Caco-2 (cell line): ENCODE measurements around the gene ARHGAP21. TPM values are rescaled to one million over a fixed set of nuclear protein-coding genes. Genes with fewer than 3 reads are reported as not detected.

Experiments
- BruUV-seq: library from RNA; stranded (reverse); fragments of 400-500 nt; replicated peaks from 2 replicates; lab custom pipeline; 2021; lab: Mats Ljungman, UMichigan
- CTCF ChIA-PET: fragments of 300-600 bp; sonication (Branson Sonifier 250); formaldehyde crosslinking; loops from one replicate; lab custom pipeline; 2022; ENCODE audit warnings: antibody characterized with exemption; lab: Charles Lee
- POLR2A ChIA-PET: fragments of 300-600 bp; sonication (Branson Sonifier 250); formaldehyde crosslinking; loops from one replicate; lab custom pipeline; 2022; ENCODE audit warnings: antibody characterized with exemption; lab: Charles Lee
- DNase-seq, 2 experiments: peaks; one replicate each; pipeline versions ENCODE4 v3.0.0 to v3.0.0-alpha.2; 2020 to 2022
- H3K27me3 ChIP-seq: replicated peaks from 2 replicates; pipeline ENCODE4 v1.6.0; 2011; ENCODE audit warnings: low read length; ENCODE audit not compliant: control insufficient read depth, insufficient read depth
- H3K36me3 ChIP-seq: 2 replicates; pipeline ENCODE4 v1.5.1; 2011; ENCODE audit warnings: low read length; ENCODE audit not compliant: control insufficient read depth, insufficient read depth
- H3K4me1 ChIP-seq: fragments of 250-450 bp; sonication (Bioruptor Pico); 2 replicates; pipeline ENCODE4 v1.5.1; 2020; ENCODE audit warnings: mild to moderate bottlenecking
- H3K4me3 ChIP-seq: 2 replicates; pipeline ENCODE4 v1.5.1; 2011; ENCODE audit warnings: low read depth, mild to moderate bottlenecking, control low read depth, low read length
- H3K9me3 ChIP-seq: fragments of 250-450 bp; sonication (Bioruptor Pico); 2 replicates; pipeline ENCODE4 v1.5.1; 2020; ENCODE audit warnings: mild to moderate bottlenecking, moderate library complexity
- H3K27ac Mint-ChIP-seq: one replicate; pipeline ENCODE4 v1.8.0; 2022; ENCODE audit warnings: mixed read lengths; ENCODE audit not compliant: unreplicated experiment
- H3K27me3 Mint-ChIP-seq: one replicate; pipeline ENCODE4 v1.8.0; 2022; ENCODE audit warnings: mixed read lengths; ENCODE audit not compliant: insufficient read depth, unreplicated experiment
- H3K36me3 Mint-ChIP-seq: one replicate; pipeline ENCODE4 v1.8.0; 2022; ENCODE audit warnings: mild to moderate bottlenecking, mixed read lengths; ENCODE audit not compliant: insufficient read depth, unreplicated experiment
- H3K4me1 Mint-ChIP-seq: one replicate; pipeline ENCODE4 v1.8.0; 2022; ENCODE audit warnings: low read depth, mixed read lengths; ENCODE audit not compliant: unreplicated experiment
- H3K4me3 Mint-ChIP-seq: one replicate; pipeline ENCODE4 v1.8.0; 2022; ENCODE audit warnings: mild to moderate bottlenecking, moderate library complexity, mixed read lengths; ENCODE audit not compliant: unreplicated experiment
- H3K9me3 Mint-ChIP-seq: one replicate; pipeline ENCODE4 v1.8.0; 2022; ENCODE audit warnings: mixed read lengths; ENCODE audit not compliant: unreplicated experiment
- CTCF ChIP-seq, 2 experiments: fragments of 200-600 bp in 1 of 2; IDR thresholded peaks; 1 replicate in 1 of 2; 2 replicates in 1 of 2; pipeline versions ENCODE4 v1.5.1 to v1.8.0; 2011 to 2022; ENCODE audit warnings: antibody characterized with exemption in 1 of 2, control low read depth in 1 of 2, inconsistent platforms in 1 of 2, low read depth in 1 of 2, low read length in 1 of 2, mild to moderate bottlenecking in 1 of 2, moderate library complexity in 1 of 2; ENCODE audit not compliant: insufficient read depth in 1 of 2, severe bottlenecking in 1 of 2, unreplicated experiment in 1 of 2
- intact Hi-C: fragments of 100-400 bp; cut with micrococcal nuclease; formaldehyde crosslinking; loops from one replicate; pipeline ENCODE4 v1.10.0; 2022; ENCODE audit not compliant: unreplicated experiment
- total RNA-seq: library from RNA; stranded (reverse); gene quantifications from 2 replicates; pipeline ENCODE4 v1.2.3, GENCODE V29; 2022

Gene ARHGAP21
- total RNA-seq, 1 experiment from 2014 or later = 99.1 TPM

DNA sequence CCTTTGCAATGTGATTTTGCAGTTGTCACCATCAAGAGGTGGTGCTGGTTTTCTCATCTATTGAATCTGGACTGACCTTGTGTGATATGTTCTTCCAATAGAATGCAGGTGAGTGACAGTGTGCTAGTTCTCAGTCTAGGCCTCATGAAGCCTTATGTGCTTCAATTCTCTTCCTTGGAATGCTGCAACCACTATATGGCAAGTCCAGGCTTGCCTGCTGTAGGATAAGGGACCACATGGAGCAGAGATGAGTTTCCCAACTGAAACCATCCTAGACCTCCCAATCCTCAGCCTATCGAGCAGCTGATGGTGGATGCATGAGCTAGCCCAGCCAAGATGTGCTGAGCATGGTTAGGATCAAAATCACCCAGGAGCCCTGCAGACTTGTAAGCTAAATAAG lies 32.6 kb upstream of the ARHGAP21 start:
- intact Hi-C loops = no loop called here
- no peak overlapping the region for H3K4me3 Mint-ChIP-seq

GRCh38 chr10:24751716-24752115 lies 28.0 kb upstream of the ARHGAP21 start:
- H3K9me3 Mint-ChIP-seq = no peaks in the 10 kb centered on the region
- H3K36me3 ChIP-seq = no peaks in the 10 kb centered on the region
- no peaks in the 10 kb centered on the region for H3K4me1 ChIP-seq
- no peaks in the 10 kb centered on the region for H3K9me3 ChIP-seq
- CTCF ChIA-PET = no interaction called here
- DNase-seq = no peak
- no peaks in the 10 kb centered on the region for H3K36me3 Mint-ChIP-seq
- H3K27ac Mint-ChIP-seq = no peak overlapping the region
- no peak overlapping the region for H3K4me3 Mint-ChIP-seq
- no TSS peak for BruUV-seq
- H3K27me3 ChIP-seq = no peaks in the 10 kb centered on the region
- POLR2A ChIA-PET = no interaction called here
- no peaks in the 10 kb centered on the region for H3K4me1 Mint-ChIP-seq
- no peaks in the 10 kb centered on the region for H3K27me3 Mint-ChIP-seq
- TF ChIP-seq CTCF (IDR thresholded peaks at IDR 0.05; ENCODE audit: insufficient read depth in 1 of 2, low read depth in 1 of 2, low read length in 1 of 2, severe bottlenecking in 1 of 2, unreplicated experiment in 1 of 2) = no peak
- intact Hi-C loops = no loop called here
- H3K4me3 ChIP-seq = no peak overlapping the region

More for the DNA sequence above, 32.6 kb upstream of the ARHGAP21 start:
- Mint-ChIP-seq H3K4me1 (no peaks in the 10 kb centered on the region), H3K27me3 (no peaks in the 10 kb centered on the region), H3K36me3 (no peaks in the 10 kb centered on the region), H3K27ac (no peak overlapping the region), H3K9me3 (no peaks in the 10 kb centered on the region)
- Histone ChIP-seq H3K4me3 (no peak overlapping the region), H3K9me3 (no peaks in the 10 kb centered on the region), H3K27me3 (no peaks in the 10 kb centered on the region), H3K36me3 (no peaks in the 10 kb centered on the region), H3K4me1 (no peaks in the 10 kb centered on the region; the same call in 1 of the 2 replicates)
- peak; percentile 11 to 44 for DNase-seq
- no TSS peak for BruUV-seq
- CTCF ChIA-PET = no interaction called here
- no peak for TF ChIP-seq CTCF (IDR thresholded peaks at IDR 0.05; ENCODE audit: insufficient read depth in 1 of 2, low read depth in 1 of 2, low read length in 1 of 2, severe bottlenecking in 1 of 2, unreplicated experiment in 1 of 2)
- POLR2A ChIA-PET = no interaction called here

DNA sequence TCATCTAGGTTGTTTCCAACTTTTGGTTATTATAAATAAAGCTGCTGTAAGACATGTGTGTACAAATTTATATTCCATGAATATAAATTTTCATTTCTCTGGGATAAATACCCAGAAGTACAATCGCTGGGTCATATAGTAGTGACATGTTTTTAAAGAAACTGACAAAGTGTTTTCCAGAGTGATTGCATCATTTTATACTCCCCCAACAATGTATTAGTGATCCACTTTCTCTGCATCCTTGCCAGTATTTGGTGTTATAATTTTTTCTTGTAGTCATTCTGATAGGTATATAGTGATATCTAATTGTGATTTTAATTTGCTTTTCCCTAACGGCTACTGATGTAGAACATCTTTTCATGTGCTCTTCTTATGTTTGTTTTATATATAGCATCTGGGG lies 27.0 kb upstream of the ARHGAP21 start:
- no peak for TF ChIP-seq CTCF (IDR thresholded peaks at IDR 0.05; ENCODE audit: insufficient read depth in 1 of 2, low read depth in 1 of 2, low read length in 1 of 2, severe bottlenecking in 1 of 2, unreplicated experiment in 1 of 2)
- no TSS peak for BruUV-seq
- intact Hi-C loops = no loop called here
- H3K9me3 ChIP-seq = no peaks in the 10 kb centered on the region
- ChIA-PET POLR2A (no interaction called here), CTCF (no interaction called here)
- no peaks in the 10 kb centered on the region for H3K27me3 Mint-ChIP-seq
- H3K4me3 ChIP-seq = no peak overlapping the region
- H3K4me1 ChIP-seq = no peaks in the 10 kb centered on the region
- H3K9me3 Mint-ChIP-seq = no peaks in the 10 kb centered on the region
- no peaks in the 10 kb centered on the region for H3K27me3 ChIP-seq
- no peaks in the 10 kb centered on the region for H3K4me1 Mint-ChIP-seq
- H3K4me3 Mint-ChIP-seq = no peak overlapping the region
- no peaks in the 10 kb centered on the region for H3K36me3 Mint-ChIP-seq
- DNase-seq = no peak
- no peak overlapping the region for H3K27ac Mint-ChIP-seq
- no peaks in the 10 kb centered on the region for H3K36me3 ChIP-seq
